HEK293 (cell line): ENCODE results near the gene CD101.

Source experiments
- CTCF ChIA-PET: fragments of 350-600 bp; formaldehyde crosslinking; extraction: SDS; loops from one replicate; lab custom pipeline; 2021; ENCODE audit warnings: antibody characterized with exemption; lab: Yijun Ruan, JAX
- POLR2A ChIA-PET: fragments of 300-600 bp; formaldehyde crosslinking; extraction: SDS; loops from one replicate; lab custom pipeline; 2020; ENCODE audit warnings: antibody characterized with exemption, inconsistent platforms; lab: Yijun Ruan, JAX
- H3K27ac ChIP-seq: fragments of 200-500 bp; sonication (Bioruptor generic); 2 replicates; pipeline ENCODE4 v1.5.1; 2014; ENCODE audit warnings: low read depth, low read length, control low read depth, inconsistent platforms; ENCODE audit errors: extremely low read depth
- H3K36me3 ChIP-seq, 2 experiments: fragments of 200-500 bp in 1 of 2; sonication (Bioruptor generic) in 1 of 2; 1 replicate in 1 of 2; 2 replicates in 1 of 2; pipeline ENCODE4 v1.5.1; 2014 to 2017; ENCODE audit warnings: inconsistent platforms in 2 of 2, low read length in 2 of 2; ENCODE audit not compliant: control insufficient read depth in 2 of 2, insufficient read depth in 1 of 2
- H3K4me1 ChIP-seq: fragments of 200-500 bp; sonication (Bioruptor generic); 2 replicates; pipeline ENCODE4 v1.5.1; 2014; ENCODE audit warnings: mild to moderate bottlenecking, low read length, inconsistent platforms; ENCODE audit not compliant: control insufficient read depth, insufficient read depth
- H3K4me3 ChIP-seq: 2 replicates; pipeline ENCODE4 v1.5.1; 2011; ENCODE audit warnings: low read depth, mild to moderate bottlenecking, control low read depth, low read length, moderate library complexity
- H3K9me3 ChIP-seq: fragments of 200-500 bp; sonication (Bioruptor generic); 2 replicates; pipeline ENCODE4 v1.5.1; 2014; ENCODE audit warnings: low read depth, low read length, inconsistent platforms; ENCODE audit not compliant: control insufficient read depth, insufficient read depth
- ELK4 ChIP-seq: IDR thresholded peaks from 2 replicates; pipeline ENCODE4 v1.6.1; 2011; ENCODE audit warnings: mild to moderate bottlenecking, low read depth, low read length, borderline replicate concordance
- GLI4 ChIP-seq: fragments of 450-650 bp; formaldehyde crosslinking; IDR thresholded peaks from 2 replicates; pipeline ENCODE4 v1.5.1; 2016; ENCODE audit warnings: missing biosample characterization, missing genetic modification characterization
- OVOL3 ChIP-seq: fragments of 450-650 bp; formaldehyde crosslinking; IDR thresholded peaks from 2 replicates; pipeline ENCODE4 v1.5.1; 2016; ENCODE audit warnings: missing biosample characterization, missing genetic modification characterization
- PRDM4 ChIP-seq: fragments of 450-650 bp; formaldehyde crosslinking; IDR thresholded peaks from 2 replicates; pipeline ENCODE4 v1.5.1; 2017; ENCODE audit warnings: missing biosample characterization, missing genetic modification characterization
- REPIN1 ChIP-seq: fragments of 450-650 bp; formaldehyde crosslinking; IDR thresholded peaks from 2 replicates; pipeline ENCODE4 v1.5.1; 2017; ENCODE audit warnings: missing biosample characterization, missing genetic modification characterization, low read depth
- SCRT2 ChIP-seq: fragments of 450-650 bp; formaldehyde crosslinking; IDR thresholded peaks from 2 replicates; pipeline ENCODE4 v1.5.1; 2016; ENCODE audit warnings: missing biosample characterization, missing genetic modification characterization
- SP2 ChIP-seq: fragments of 450-650 bp; formaldehyde crosslinking; IDR thresholded peaks from 2 replicates; pipeline ENCODE4 v1.5.1; 2016; ENCODE audit warnings: missing biosample characterization, missing genetic modification characterization
- ZBTB48 ChIP-seq: fragments of 450-650 bp; formaldehyde crosslinking; IDR thresholded peaks from 2 replicates; pipeline ENCODE4 v1.5.1; 2016; ENCODE audit warnings: missing biosample characterization, missing genetic modification characterization
- ZEB2 ChIP-seq: fragments of 450-650 bp; formaldehyde crosslinking; IDR thresholded peaks from 2 replicates; pipeline ENCODE4 v1.5.1; 2016; ENCODE audit warnings: missing biosample characterization, missing genetic modification characterization
- ZNF274 ChIP-seq, 2 experiments: fragments of 200-500 bp in 1 of 2; fragments of 450-650 bp in 1 of 2; sonication (Bioruptor generic) in 1 of 2; formaldehyde crosslinking in 1 of 2; IDR thresholded peaks; 2 replicates each; pipeline versions ENCODE4 v1.5.1 to v1.6.1; 2014 to 2016; ENCODE audit warnings: borderline replicate concordance in 1 of 2, inconsistent platforms in 1 of 2, low read length in 1 of 2, missing biosample characterization in 1 of 2, missing genetic modification characterization in 1 of 2
- ZNF48 ChIP-seq: fragments of 450-650 bp; formaldehyde crosslinking; IDR thresholded peaks from 2 replicates; pipeline ENCODE4 v1.5.1; 2016; ENCODE audit warnings: missing biosample characterization, missing genetic modification characterization
- ZNF514 ChIP-seq: fragments of 450-650 bp; formaldehyde crosslinking; IDR thresholded peaks from 2 replicates; pipeline ENCODE4 v1.5.1; 2016; ENCODE audit warnings: missing biosample characterization, missing genetic modification characterization
- ZNF549 ChIP-seq: fragments of 450-650 bp; IDR thresholded peaks from 2 replicates; pipeline ENCODE4 v1.5.1; 2018; ENCODE audit warnings: missing biosample characterization, missing genetic modification characterization, mild to moderate bottlenecking, inconsistent platforms, moderate library complexity
- ZNF660 ChIP-seq: fragments of 450-650 bp; IDR thresholded peaks from 2 replicates; pipeline ENCODE4 v1.5.1; 2018; ENCODE audit warnings: missing biosample characterization, mild to moderate bottlenecking, missing genetic modification characterization
- TF ChIP-seq, protein P1 (sequence below): fragments of 450-650 bp; formaldehyde crosslinking; IDR thresholded peaks from 2 replicates; pipeline ENCODE4 v1.5.1; 2016; ENCODE audit warnings: missing biosample characterization, missing genetic modification characterization
- TF ChIP-seq, protein P2 (sequence below): fragments of 450-650 bp; formaldehyde crosslinking; IDR thresholded peaks from 2 replicates; pipeline ENCODE4 v1.5.1; 2016; ENCODE audit warnings: missing biosample characterization, missing genetic modification characterization
- TF ChIP-seq, protein P3 (sequence below): fragments of 450-650 bp; formaldehyde crosslinking; IDR thresholded peaks from 2 replicates; pipeline ENCODE4 v1.5.1; 2016; ENCODE audit warnings: missing biosample characterization, missing genetic modification characterization
- TF ChIP-seq, protein P4 (sequence below): fragments of 450-650 bp; formaldehyde crosslinking; conservative IDR thresholded peaks from 2 replicates; pipeline ENCODE4 v1.5.1; 2016; ENCODE audit warnings: low read depth, missing biosample characterization, missing genetic modification characterization

The CD101 gene

DNA sequence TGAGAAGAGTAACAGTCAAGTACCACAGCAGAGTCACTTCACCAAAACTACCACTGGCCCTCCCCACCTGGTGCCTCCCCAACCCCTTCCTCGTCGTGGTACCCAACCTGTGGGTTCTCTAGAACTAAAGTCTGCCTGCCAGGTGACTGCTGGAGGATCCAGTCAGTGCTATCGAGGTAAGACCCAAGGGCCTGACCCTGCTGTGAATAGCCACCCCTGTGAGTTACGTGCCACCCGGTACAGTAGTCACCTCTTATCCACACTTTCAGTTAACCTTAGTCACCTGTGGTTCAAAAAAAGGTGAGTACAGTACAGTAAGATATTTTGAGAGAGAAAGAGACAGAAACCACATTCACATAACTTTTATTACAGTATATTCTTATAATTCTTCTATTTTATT, 75.1 kb downstream of the CD101 start:
- Histone ChIP-seq H3K36me3 (peaks cover 28 to 88% of the 10 kb centered on the region in 2 experiments), H3K9me3 (no peaks in the 10 kb centered on the region), H3K27ac (no peak overlapping the region), H3K4me1 (no peaks in the 10 kb centered on the region), H3K4me3 (no peak overlapping the region)
- ChIA-PET POLR2A (no interaction called here), CTCF (interaction anchor here (0.7 kb wide), 1 partner anchor 18 kb away, joined by 3 read pairs; no protein-coding TSS in a partner anchor)
- TF ChIP-seq, protein P1, sequence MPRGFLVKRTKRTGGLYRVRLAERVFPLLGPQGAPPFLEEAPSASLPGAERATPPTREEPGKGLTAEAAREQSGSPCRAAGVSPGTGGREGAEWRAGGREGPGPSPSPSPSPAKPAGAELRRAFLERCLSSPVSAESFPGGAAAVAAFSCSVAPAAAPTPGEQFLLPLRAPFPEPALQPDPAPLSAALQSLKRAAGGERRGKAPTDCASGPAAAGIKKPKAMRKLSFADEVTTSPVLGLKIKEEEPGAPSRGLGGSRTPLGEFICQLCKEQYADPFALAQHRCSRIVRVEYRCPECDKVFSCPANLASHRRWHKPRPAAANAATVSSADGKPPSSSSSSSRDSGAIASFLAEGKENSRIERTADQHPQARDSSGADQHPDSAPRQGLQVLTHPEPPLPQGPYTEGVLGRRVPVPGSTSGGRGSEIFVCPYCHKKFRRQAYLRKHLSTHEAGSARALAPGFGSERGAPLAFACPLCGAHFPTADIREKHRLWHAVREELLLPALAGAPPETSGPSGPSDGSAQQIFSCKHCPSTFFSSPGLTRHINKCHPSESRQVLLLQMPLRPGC, result no peak
- TF ChIP-seq ZNF514, result no peak
- TF ChIP-seq ZNF660 (tag by site-specific recombination), result no peak
- no peak for TF ChIP-seq GLI4 (tag by site-specific recombination)
- no peak for TF ChIP-seq ZEB2 (tag by site-specific recombination)
- TF ChIP-seq SP2 (tag by site-specific recombination), result no peak
- TF ChIP-seq SCRT2 (tag by site-specific recombination), result no peak
- TF ChIP-seq, protein P2, sequence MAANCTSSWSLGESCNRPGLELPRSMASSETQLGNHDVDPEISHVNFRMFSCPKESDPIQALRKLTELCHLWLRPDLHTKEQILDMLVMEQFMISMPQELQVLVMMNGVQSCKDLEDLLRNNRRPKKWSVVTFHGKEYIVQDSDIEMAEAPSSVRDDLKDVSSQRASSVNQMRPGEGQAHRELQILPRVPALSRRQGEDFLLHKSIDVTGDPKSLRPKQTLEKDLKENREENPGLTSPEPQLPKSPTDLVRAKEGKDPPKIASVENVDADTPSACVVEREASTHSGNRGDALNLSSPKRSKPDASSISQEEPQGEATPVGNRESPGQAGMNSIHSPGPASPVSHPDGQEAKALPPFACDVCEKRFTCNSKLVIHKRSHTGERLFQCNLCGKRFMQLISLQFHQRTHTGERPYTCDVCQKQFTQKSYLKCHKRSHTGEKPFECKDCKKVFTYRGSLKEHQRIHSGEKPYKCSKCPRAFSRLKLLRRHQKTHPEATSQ (tag by site-specific recombination), result no peak
- TF ChIP-seq, protein P3, sequence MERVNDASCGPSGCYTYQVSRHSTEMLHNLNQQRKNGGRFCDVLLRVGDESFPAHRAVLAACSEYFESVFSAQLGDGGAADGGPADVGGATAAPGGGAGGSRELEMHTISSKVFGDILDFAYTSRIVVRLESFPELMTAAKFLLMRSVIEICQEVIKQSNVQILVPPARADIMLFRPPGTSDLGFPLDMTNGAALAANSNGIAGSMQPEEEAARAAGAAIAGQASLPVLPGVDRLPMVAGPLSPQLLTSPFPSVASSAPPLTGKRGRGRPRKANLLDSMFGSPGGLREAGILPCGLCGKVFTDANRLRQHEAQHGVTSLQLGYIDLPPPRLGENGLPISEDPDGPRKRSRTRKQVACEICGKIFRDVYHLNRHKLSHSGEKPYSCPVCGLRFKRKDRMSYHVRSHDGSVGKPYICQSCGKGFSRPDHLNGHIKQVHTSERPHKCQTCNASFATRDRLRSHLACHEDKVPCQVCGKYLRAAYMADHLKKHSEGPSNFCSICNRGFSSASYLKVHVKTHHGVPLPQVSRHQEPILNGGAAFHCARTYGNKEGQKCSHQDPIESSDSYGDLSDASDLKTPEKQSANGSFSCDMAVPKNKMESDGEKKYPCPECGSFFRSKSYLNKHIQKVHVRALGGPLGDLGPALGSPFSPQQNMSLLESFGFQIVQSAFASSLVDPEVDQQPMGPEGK (tag by site-specific recombination), result no peak
- no peak for TF ChIP-seq REPIN1 (tag by site-specific recombination)
- TF ChIP-seq ZNF549 (tag by site-specific recombination), result no peak
- TF ChIP-seq ZNF48 (tag by site-specific recombination), result no peak
- no peak for TF ChIP-seq ZNF274 (IDR thresholded peaks at IDR 0.05; ENCODE audit: low read length)
- TF ChIP-seq ZNF274 (tag by site-specific recombination; IDR thresholded peaks at IDR 0.05; ENCODE audit: borderline replicate concordance), result no peak
- TF ChIP-seq OVOL3, result no peak
- no peak for TF ChIP-seq PRDM4 (tag by site-specific recombination)
- TF ChIP-seq ZBTB48 (tag by site-specific recombination), result no peak
- no peak for TF ChIP-seq ELK4
- TF ChIP-seq, protein P4, sequence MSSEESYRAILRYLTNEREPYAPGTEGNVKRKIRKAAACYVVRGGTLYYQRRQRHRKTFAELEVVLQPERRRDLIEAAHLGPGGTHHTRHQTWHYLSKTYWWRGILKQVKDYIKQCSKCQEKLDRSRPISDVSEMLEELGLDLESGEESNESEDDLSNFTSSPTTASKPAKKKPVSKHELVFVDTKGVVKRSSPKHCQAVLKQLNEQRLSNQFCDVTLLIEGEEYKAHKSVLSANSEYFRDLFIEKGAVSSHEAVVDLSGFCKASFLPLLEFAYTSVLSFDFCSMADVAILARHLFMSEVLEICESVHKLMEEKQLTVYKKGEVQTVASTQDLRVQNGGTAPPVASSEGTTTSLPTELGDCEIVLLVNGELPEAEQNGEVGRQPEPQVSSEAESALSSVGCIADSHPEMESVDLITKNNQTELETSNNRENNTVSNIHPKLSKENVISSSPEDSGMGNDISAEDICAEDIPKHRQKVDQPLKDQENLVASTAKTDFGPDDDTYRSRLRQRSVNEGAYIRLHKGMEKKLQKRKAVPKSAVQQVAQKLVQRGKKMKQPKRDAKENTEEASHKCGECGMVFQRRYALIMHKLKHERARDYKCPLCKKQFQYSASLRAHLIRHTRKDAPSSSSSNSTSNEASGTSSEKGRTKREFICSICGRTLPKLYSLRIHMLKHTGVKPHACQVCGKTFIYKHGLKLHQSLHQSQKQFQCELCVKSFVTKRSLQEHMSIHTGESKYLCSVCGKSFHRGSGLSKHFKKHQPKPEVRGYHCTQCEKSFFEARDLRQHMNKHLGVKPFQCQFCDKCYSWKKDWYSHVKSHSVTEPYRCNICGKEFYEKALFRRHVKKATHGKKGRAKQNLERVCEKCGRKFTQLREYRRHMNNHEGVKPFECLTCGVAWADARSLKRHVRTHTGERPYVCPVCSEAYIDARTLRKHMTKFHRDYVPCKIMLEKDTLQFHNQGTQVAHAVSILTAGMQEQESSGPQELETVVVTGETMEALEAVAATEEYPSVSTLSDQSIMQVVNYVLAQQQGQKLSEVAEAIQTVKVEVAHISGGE, result no peak
